ENCODE data around the gene PSMB4.
"Not testable (repeated sequence)": the region's sequence is repeated elsewhere in the genome, so short reads cannot be mapped to it uniquely, and the experiment has no call there.

PSMB4 gene

DNA sequence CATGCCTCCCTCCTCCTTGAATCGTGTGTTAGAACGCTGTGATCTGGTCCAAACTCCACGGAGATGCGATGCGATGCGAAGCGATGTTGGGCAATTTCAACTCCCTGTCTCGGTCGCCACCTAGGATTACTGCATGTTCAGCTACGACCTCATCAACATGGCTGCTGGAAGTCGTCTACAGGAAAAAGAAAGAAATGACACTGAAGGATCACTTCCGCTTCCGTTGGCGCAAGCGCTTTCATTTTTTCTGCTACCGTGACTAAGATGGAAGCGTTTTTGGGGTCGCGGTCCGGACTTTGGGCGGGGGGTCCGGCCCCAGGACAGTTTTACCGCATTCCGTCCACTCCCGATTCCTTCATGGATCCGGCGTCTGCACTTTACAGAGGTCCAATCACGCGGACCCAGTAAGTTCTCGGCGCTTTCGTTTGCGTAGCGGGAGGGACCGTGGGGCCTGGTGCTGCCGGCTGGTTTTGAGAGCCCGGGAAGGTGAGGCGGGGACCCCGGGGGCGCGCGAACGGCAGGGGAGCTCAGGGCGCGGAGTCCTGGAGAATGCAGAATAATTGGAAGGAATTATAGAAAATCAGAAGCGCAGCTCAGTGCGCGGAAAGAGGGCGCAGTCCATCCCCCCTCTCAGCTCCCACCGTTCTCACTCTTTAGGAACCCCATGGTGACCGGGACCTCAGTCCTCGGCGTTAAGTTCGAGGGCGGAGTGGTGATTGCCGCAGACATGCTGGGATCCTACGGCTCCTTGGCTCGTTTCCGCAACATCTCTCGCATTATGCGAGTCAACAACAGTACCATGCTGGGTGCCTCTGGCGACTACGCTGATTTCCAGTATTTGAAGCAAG, at the start of gene PSMB4:
PSMB4 (plus strand) TSS at position 250 of the 848 bp plus-strand sequence; CDS start at position 265, 15 bp downstream.
- DNase-seq = peak; percentile 89

DNA sequence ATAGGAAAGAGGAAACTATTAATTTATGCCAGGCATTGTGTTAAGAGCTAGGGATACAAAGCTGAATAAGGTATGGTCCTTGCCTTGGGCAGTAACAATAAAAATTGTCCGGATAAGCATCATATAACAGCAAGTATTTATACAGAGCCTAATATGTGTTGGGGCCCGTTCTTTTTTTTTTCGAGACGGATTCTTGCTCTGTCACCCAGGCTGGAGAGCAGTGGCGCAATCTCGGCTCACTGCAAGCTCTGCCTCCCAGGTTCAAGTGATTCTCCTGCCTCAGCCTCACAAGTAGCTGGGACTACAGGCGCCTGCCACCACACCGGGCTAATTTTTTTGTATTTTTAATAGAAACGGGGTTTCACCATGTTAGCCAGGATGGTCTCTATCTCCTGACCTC, 49.0 kb upstream of the PSMB4 start:
- not testable (repeated sequence) for DNase-seq

DNA sequence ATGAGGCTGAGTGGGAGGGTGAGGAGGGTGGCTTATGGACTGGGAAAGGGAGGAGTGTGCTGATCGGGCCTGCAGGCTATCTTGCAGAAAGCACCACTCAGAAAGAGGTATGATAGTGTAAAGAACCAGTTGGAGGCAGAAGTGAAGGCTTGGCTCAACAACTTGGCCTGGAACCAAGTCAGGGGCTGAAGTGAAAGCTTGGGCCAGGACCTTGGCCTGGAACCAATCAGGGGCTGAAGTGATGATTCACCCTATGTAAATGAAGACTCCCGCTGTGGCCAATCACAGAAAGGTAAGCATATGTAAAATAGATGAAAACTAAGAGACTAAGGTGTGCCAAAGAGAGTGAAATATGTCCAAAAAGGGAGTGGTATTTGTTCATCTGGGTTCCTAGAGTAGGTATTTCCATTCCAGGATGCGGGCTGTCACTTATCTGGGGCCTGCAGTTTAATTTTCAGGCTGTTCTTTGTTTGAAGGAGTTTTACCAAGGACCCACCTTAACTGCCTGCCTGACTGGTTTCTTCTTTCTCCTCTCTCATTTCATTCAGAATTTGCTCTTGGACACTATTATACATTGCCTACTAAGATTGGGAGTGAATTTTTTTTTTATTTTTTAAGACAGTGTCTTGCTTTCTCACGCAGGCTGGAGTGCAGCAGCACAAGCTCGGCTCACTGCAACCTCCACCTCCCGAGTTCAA, 47.2 kb upstream of the PSMB4 start:
- DNase-seq = no peak

DNA sequence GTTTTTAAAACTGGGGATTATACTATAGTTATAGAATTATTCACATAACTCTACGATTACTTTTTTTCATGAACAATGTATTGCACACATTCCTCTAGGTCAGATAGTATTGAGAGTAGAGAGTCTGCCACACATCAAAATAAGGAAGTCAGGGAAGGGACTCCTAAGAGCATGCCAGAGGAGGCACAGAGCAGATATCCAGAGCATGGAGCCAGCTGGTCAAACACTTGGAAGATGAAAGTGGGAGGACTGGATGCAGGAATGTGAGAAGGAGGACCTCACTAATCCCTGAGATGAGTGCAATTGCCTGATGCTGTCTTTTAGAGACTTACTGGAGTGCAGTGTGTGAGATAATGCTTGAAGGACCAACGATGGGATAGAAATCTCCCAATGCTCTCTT, 42.7 kb upstream of the PSMB4 start:
- DNase-seq = no peak

DNA sequence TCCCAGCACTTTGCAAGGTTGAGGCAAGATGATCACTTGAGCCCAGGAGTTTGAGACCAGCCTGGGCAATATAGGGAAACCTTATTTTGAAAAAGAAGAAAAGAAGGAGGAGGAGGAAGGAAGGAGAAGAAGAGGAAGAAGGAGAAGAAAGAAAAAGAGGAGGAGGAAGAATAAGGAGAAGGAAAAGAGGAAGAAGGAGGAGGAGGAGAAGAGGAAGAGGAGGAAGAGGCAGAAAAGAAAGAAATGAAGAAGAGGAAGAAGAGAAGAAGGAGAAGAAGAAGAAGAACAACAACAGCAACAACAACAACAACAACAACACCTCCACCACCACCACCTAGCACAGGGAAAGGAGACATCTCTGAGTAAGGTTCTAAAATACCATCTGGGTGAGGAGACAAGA, 37.5 kb upstream of the PSMB4 start:
- DNase-seq = no peak

DNA sequence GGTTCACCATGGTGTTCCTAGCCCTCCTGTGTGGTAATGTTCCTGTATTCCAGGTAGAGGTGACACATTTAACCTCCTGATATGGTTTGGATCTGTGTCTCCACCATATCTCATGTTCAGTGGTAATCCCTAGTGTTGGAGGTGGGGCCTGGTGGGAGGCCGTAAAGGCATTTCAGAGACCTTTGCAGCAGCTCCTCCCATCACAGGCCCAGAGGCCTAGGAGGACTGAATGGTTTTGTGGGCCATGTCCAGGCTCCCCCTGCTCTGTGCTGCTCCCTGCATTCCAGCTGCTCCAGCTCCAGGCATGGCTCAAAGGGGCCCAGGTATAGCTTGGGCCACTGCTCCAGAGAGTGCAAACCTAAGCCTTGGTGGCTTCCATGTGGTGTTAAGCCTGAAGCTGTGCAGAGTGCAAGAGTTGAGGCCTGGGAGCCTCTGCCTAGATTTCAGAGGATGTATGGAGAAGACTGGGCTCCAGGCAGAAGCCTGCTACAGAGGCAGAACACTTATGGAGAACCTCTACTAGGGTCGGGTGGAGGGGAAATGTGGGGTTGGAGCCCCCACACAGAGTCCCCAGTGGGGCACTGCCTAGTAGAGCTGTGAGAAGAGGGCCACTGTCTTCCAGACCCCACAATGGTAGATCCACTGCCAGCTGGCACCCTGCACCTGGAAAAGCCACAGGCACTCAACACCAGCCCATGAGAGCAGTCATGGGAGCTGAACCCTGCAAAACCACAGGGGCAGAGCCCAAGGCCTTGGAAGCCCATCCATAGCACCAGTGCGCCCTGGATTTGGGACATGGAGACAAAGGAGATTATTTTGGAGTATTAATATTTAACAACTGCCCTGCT, 36.8 kb upstream of the PSMB4 start:
- DNase-seq = no peak

DNA sequence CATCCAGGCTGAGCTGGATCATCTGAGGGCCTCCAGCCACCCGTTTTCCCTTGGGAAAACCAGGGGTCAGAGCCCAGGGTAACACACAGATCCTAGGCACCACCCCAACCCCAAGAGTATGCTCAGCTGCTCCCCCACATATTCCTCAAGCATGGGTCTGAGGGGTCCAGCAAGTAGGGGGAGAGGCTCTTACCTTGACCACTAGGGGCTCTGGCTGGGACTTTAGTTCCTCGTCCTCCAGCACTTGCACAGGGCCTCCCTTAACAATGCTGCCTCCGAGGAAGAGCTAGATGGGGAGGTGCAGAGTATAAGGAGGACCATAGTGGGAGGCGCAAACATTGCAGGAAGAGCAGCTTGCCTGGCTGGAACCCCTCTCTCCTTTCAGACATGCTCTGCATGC, 34.4 kb upstream of the PSMB4 start:
- DNase-seq = no peak

DNA sequence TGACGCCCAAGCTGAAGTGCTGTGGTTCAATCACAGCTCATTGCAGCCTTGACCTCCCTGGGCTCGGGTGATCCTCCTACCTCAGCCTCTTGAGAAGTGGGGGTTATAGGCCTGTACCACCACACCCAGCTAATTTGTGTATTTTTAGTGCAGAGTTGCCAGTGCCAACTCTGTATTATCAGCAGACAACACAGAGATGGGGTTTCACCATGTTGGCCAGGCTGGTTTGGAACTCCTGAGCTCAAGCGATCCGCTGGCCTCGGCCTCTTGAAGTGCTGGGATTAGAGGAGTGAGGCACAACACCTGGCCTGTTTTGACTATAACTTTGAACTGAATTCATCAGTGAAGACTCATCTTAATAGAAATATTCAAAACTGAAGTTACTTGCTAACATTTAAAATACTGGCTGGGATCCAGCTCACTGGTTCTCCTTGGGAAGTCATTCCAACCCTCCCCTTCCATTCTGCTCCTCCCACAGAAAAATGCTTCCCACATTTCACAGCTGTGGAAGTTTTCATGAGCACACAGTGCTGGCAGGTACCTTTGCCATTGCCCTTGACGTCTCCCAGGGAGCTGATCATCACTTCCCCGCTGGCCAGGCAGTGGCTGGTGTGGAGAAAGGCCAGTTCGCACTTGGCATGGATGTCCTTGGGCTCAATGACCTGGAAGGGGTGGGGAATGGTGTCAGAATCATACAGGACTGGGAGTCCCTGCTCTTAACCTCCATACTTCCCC, 31.5 kb upstream of the PSMB4 start:
- DNase-seq = no peak

DNA sequence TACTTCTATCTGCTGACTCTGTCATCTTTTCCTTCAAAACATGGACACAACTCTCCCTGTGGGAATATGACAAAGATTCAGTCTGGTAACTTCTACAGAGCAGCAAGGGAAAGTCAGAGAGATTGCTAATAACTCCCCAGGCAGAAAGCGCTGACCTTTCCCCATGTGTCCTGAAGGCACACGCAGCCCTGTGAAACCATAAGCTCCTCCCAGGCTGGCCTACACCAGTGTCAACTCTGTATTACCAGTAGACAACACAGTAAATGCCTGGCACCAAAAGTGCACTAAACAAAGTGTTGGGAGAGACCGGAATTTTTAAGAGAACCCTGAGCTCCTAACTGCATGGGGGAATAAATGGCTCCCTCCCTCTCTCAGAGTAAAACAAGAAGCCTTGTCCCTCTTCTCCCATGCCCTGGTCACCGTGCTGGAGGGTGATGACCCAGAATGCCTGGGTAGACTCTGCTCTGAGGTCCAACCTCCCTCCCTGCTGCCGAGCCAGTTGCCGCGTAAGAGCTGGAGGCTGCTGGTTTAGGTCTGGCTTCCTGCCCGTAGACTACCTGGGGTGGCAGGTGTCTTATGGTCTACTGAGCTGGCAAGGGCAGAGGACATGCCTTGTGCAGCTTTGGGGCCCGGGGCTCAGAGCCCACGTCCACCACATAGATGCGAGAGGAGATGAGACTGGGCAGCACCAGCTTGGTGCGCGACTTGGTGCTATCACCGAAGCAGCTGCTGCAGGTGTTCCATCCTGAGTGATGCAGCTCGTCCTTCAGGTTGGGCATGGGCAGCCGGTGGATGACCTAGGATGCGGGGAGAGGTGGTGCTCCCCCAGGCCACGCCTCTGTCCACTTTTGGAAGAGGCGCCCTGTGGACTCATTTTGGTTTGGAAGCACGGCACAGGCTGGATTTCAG, 30.7 kb upstream of the PSMB4 start:
- DNase-seq = peak; percentile 17

DNA sequence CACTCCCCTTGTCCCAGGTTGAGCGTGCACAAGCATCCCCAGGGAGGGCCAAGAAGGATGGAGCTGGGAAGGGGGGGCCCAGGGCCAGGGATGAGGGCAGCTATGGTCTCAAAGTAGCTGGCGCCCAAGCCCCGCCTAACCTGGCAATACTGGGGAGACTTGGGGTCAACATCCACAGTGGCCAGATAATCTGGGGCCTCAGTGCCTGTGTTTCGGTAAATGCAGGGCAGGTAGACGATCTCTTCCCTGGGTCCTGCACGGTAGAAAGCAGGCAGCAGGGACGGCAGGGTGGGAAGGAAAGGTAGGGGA, 30.1 kb upstream of the PSMB4 start:
- no peak for DNase-seq

DNA sequence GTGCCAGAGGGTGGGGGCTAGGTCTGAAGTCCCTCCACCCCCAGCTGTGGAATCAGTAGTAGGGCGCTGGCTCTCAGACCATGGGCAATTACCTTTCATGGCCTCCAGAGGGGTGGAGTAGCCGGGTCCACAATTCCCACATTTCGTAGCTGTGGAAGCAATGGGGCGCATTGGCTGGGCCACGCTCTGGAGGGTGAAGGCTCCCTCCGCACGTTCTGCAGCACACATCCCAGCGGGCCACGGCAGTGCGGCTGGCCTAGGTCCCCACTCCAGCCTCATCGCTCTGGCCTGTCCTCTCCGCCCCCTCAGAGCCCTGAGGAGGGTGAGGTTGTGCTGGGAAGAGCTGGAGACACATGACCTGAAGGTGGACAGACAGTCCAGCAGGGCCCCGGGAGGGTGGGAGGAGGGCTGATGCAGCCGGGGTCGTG, 29.7 kb upstream of the PSMB4 start:
- no peak for DNase-seq

DNA sequence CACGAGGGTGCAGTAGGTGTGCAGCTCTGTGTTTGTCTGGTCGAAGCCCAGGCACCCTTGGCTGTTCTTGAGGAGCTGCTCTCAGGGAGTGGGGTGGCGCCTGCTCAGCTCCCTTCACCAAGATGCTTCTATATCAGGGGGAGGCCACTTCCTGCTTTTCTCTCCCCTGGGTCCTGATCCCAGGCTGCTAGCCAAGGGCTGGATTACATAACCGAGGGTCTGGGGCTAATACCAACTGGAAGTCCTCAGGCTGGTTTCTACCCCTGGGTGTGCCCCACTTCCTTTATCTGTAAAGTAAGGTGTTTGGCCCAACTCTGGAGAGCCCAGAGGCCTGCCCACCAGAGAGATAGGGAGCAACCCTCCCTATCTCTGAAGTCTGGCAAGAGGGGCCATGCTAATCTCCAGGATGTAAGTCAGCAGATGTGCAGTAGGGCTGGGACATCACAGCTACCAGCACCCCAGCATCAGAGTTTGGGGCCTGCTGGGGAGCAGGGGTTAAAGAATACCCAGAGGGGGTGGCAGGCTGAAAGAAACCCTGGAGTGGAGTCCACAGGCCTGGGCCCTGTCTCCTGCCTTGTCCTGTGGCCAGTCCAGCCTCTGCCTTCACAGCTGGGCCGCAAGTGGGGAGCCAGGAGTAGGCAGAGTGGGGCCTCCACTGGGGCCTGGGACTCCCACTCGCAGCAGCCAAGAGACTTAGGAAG, 29.0 kb upstream of the PSMB4 start:
- no peak for DNase-seq

DNA sequence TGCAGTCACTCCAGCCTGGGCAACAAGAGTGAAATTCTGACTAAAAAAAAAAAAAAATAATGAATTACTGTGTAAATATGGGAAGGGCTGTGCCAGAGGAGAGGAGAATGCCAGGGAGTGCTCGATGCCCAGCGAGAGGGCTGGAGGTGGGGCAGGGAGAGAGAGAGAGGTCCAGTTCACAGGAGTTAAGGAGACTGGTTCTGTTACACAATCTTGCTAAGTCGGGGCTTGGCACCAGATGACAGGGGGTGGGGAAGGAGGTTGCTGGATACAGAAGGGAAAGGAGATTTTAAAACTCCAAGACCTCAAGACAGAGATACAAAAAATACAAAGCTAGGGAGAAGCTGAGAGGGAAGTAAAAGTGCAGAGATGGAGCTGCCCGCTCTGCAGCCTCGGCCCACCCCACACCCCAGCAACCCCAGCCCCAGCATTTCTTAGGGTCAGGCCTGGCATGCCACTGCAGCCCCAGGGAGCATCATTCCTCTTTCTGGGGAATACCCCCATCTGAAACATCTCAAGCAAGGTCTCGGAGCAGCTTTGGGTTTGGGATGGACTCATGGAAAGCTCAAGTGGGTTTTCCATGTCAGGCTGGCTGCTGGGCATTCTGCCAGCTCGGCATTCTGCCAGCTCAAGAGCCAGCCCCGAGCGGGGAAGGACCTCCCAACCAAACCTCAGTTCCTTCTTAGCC, 27.9 kb upstream of the PSMB4 start:
- DNase-seq = peak; percentile 77

DNA sequence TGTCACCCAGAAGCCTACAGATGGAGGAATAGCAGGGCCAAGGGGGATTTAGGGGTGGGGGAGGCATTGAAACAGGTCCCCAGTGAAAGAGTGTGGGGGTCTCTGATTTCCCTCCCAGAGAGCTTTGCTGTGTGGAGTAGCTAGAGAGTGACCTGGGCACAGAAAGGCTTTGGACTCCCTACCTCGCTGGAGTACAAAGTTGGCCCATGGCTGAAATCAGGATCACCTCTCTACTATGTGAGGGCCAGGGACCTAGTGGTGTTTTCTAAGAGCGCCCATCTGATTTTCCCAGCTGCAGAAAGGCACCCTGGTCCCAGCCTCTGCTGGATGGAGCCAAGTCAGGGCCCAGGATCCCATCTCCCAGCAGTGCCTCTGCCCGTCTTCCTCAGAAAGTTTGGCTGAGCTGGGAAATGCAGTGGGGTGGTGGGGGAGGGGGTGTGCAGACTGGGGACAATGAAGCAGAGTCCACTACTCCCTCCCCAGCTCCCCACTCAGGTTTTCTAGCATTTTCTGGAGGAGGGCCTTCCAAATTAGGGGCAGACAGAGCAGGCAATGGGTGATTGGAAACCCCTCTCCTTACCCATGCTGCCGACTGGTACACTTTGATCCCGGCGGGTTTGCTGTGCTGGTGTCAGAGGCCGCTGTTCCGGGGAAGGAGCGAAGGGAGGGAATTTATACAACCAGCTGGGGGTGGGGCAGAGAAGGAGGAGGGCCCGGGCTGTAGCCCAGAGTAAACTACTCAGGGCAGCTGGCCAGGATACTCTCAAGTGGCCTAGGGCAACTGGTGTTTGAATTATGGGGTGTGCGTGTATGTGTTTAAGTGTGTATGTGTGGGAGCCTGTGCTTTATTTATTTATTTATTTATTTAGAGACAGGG, 27.1 kb upstream of the PSMB4 start, which contains the start of gene SELENBP1:
SELENBP1 (minus strand) TSS at position 648 of the 877 bp plus-strand sequence; CDS start at position 584, 64 bp downstream.
- peak; percentile 88 for DNase-seq

DNA sequence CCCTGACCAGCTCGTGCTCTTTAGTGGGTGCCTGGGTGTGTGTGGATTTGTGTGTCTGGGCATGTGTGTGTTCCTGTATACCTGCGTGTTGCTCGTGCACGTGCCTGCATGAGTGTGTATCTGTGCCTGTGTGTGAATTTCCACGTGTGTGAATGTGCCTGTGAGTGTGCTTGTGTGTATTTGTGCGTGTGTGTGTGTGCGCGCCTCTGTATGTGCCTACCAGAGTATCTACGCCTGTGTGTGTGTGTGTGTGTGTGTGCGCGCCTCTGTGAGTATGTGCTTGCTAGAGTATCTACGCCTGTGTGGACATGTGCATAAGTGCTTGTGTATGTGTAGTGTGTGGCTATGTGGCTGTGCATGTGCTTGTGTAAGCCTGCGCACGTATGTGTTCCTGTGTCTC, 26.2 kb upstream of the PSMB4 start:
- DNase-seq = no peak

DNA sequence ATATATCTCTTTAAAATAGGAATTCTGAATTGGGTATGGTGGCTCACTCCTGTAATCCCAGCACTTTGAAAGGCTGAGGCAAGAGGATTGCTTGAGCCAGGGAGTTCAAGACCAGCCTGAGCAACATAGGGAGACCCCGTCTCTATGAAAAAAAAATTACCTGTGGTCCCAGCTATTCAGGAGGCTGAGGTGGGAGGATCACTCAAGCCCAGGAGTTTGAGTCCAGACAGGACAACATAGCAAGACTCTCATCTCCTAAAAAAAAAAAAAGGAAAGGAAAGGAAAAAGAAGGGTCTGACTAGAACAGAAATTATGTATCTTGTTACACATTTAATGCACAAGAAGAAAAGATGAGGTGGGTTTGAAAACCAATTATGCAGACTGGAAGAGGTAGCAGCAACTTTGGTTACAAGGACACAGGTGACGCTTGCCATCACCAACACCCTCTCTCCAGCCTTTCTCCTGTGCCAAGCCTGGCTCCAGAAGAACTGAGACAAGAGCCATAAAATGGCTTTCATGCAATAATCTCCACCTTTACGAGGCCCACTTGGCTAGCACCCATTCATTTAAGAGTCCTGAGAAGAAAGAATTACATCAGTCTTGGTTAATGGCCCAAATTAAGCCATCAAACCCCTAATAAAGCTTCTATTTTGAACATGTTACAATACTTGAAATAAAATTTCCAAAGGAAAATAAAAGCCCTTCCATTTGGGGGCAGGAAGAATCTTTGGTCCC, 22.1 kb upstream of the PSMB4 start:
- no peak for DNase-seq

DNA sequence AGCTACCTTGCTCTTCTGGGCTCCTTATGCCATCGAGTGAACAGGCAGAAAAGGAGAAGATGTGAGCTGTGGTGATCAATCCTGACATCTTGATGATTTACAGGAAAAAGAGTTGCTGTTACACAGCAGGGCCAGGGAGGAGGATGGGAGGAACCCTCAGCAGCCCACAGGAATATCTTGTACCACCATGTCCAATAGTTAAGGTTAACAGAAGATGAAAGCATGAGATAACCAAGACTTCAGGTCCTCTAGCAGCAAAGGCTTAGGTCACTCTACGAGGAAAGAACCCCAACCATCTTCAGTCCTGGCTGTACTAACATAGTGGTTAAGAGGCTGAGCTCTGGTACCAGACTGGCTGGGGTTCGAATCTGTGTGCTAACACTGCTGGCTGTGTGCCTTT, 14.8 kb upstream of the PSMB4 start:
- no peak for DNase-seq

DNA sequence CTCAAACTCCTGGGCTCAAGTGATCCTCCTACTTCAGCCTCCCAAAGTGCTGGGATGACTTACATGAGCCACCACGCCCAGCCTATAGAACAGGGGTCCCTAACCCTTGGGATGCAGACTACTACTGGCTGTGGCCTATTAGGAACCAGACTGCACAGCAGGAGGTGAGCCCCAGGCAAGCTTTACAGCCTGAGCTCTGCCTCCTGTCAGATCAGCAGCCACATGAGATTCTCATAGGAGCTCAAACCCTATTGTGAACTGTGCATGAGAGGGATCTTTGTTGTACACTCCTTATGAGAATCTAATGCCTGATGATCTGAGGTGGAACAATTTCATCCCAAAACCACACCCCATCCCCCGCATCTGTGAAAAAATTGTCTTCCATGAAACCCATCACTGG, 13.4 kb upstream of the PSMB4 start:
- no peak for DNase-seq

Data from NCI-H774 (cell line).